ENCODE results near the gene SLX4IP.

SLX4IP gene

DNA sequence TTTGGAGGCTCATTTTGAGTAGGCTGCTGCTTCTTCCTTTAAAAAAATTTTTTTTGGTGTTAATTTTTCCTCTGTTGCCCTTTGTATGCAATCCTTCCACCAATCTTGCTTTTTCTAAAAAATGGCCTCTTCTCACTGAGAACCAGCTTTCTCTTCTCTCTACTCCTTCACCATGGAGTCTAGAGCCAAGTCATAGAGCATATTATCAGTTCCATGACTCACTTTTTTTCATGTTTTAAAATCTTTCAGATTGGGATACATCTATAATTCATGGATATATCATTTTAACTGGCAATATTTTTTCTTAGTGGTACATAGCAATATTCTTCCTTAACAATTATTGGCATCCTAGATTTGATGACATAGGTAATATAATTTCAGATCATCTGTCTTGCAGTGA, 62.7 kb downstream of the SLX4IP start:
- DNase-seq: no peak

DNA sequence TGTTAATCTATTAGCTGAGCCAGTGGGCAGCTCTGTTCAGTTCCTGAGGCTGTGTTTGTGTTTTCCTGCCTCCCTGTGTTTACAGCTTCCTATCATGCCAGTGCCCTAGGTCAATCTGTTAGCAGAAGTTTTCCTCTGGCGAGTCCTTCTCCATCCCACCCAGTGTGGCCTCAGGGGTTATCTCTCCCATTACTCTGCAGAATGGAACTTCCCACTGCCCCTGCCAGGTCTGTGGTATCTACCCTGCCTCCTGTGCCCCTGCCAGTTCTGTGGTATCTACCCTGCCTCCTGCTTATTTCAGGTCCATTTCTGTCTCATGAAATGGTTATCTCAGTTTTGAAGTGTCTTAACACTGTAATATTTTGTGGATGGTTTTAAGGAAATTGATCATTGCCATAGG, 63.1 kb downstream of the SLX4IP start:
- peak; percentile 20 for DNase-seq

DNA sequence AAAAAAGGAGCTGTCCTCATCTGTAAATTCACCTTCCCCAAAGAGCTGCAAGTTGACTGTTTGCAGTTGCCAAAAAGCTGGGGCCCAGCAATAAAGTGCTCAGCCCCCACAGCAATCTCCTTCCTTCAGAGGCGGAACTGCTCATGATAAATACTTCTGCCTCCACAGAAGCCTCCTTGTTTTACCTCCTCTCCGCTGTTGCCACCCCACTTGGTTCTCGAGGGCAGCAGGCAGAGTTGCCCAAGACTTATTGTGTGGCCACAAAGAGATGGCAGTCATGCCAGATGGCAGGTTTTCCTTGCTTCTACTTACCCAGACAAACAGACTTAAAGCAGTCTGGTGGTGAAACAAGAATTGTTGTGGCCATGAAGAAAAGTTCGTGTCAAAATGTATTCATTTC, 66.3 kb downstream of the SLX4IP start:
- DNase-seq: no peak

DNA sequence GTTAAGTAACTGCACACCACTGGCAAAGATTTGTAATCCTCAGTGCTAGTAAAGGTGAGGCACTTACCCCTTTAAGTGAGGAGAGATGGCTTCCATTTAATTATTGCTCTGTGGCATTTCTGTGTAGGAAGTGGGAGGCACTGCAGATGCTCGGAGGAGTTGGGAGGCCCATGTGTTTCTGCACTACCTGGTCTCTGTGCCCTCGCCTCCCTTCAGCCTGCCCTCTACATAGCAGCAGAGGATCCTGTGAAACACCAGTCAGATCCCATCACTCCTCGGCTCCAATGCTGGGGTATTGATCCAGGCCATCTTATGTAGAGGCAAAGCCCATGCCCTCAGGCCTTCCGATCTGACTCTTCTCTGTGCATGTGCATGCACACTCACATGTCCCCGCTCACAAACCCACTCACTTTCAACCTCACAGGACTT, 67.0 kb downstream of the SLX4IP start:
- DNase-seq: no peak

DNA sequence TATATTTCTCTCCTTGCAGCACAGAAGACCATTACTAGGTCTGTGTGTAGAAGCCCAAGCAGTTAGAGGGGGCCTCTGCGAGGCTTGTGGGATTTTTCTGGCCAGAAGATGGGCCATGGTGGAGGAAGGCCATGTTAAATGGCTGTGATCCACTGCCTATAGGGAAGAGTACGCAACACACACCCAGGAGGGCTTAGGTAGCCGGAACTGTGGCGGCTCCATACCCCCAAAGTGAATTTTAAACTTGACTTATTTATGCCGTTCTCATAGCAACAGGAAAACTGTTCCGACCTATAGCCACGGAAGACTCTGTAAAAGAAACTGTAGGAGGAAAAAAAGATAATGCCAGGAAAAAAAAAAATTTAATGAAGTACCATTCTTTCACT, 69.5 kb downstream of the SLX4IP start:
- DNase-seq: no peak

DNA sequence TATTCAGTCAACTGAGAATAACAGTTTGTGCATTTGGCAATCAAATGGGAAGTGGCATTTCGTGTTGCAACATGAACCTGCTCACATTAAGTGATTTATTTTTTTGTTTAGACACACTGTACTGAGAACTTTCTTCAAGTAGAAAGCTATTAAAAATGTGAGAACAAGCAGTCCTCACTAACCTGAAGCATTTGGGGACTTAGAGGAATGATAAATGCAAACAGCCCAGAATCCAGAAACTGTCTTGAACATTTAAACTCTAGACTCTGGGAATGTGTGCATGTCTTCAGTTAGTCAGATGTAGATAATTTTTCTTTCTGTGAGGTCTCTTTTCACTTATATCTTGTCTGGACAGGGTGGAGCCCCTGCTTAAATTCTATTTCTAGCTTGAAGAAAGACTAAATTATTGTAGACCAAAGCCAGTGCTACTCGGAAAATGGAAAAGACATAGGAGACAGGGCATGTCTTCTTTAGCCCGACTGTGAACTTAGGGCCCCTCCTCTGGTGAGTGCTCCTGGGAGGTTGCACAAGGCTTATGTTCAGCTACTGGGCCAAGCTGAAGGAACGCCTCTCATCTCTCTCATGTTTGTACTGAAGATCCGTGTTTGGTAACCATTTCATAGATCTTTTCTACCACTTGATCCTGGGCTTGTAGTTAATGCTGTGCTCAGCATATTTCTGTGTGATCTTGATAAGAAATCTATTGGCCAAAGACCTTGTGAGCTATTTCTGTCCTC, 70.1 kb downstream of the SLX4IP start:
- no peak for DNase-seq

DNA sequence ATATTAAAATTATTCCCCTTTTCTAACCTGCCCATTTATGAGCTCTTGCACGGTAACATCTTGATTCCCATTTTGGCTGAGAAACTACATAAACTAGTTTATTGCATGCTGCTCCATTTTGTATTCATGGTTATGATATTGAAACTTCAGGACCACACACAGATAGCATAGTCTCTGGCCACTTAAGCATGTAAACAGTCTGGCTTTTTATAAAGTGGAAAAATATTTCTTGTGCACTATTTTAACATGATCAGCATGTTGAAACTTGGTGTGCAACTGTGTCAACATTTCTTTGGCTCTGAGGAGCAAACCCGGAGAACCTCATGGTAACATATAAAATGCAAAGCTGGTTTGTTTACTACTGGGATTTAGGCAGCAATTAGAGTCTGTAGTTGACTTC, 70.7 kb downstream of the SLX4IP start:
- no peak for DNase-seq

DNA sequence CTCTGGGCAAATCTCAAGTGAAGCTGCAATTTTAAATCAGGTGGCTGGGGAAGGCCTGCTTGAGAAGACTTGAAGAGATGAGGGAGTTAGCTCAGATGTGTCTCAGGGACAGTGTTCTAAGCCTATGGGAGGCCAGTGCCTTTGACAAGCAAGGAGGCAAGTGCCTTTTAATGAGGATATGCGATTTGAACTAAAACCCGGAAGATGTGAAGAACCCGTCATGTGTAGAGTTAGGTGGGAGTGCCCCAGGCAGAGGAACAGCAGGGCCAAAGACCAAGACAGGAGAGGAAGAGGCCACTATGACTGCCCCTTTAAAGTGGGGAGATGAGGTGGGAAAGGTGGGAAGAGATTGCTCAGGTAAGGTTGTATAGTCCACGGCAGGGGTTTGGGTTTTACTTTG, 71.9 kb downstream of the SLX4IP start:
- DNase-seq: no peak

DNA sequence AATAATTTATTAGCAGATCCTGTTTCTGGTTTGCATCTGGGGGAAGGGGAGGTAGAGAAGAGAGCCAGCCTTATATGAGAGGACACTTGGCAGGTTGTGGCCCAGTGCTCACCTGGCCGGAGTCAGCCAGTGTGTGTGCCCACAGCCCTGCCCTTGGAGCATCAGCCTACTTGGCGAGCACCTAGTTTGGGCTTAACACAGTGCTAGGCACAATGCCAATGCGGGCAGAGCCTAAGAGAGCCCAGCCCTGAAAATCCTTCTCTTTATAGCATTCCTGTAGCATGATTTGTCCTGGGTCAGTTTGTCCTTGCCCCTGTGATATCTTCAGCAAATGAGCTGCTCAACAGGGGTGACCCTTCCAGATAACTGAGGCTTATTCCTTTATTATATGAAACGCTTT, 73.0 kb downstream of the SLX4IP start:
- peak; percentile 39 for DNase-seq

DNA sequence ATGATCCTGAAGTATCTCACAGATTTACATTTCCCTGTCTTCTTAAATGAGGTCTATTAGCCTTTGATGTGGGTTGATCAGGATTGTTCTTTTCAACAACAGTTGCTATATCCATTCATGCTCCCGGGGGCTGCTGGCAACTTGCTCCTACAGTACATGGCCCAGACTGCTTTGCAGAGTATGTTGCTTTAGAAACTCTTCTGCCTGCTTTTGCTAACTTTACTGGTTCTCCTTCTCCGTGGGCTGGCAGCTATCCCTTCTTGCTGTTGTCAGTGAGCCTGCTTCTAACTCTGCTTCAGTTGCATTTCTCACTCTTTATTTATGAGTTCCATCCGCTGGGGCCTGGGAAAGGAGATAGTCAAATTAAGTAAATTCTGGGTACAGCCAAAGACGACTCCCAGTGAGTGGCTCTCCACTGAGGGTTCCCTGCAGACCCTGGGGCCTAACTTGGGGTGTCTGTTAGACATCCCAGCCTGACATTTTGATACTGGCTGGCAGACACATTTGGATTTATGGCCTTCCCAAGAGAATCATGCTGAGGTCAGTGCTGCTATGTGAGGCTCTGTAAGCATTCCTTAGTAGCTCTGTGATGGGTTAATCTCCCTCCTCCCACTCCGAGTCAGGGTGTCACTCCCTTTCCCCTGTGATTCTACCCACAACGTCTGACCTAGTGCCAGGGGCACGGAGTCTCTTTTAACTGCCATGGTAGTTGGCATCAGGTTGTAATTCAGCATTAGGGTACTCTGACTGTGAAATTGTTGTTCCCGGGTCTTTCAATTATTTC, 73.6 kb downstream of the SLX4IP start:
- peak; percentile 61 for DNase-seq

DNA sequence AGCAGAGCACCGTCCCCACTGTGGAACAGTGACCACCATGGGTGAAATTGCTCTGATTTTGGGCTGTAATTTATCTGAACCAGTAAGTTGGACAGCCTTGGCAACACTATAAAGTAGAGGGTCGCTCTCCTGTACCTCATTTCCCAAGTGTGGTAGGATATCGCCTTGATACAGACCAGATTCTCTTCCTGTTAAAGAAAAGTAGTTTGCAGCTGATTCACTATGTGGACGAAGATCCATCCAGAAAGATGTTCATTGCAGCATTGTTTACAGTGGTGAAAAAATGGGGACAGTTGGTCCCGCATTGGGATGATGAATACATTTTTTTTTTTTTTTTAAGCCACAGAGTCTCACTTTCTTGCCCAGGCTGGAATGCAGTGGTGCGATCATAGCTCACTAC, 74.3 kb downstream of the SLX4IP start:
- DNase-seq: no peak

DNA sequence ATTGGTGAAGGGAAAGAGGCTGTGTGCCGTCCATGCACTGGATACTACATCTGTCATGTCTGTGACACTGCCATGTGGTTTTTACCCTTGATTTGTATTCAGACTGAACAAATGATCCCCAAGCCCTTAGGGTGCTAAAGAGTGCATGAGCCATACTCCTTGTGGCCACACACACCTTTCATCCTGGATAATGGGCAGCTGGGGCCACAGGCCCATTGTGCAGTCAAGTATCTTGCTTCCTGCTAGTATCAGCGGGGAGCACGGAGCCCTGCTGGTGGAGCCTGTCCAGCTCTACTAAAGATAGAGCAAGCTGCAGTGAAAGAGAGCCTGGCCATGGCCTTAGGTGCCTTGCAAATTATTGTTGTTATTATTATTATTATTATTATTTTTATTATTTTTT, 75.1 kb downstream of the SLX4IP start:
- no peak for DNase-seq

DNA sequence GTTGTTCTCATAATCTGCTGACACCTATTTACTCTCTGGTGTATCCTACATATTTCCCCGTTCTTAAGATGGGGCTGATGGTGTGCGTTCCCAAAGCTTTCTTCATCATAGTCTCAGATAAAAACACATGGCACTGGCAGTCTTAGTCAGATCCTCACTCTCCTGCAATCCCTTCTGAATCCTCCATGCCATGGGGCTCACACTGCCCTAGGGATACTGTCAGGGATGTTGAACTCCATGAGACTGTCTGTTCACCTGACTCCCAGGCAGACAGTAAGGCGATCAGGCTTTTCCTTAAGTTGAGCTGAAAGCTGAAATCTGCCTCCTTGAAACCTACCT, 76.0 kb downstream of the SLX4IP start:
- DNase-seq: no peak

DNA sequence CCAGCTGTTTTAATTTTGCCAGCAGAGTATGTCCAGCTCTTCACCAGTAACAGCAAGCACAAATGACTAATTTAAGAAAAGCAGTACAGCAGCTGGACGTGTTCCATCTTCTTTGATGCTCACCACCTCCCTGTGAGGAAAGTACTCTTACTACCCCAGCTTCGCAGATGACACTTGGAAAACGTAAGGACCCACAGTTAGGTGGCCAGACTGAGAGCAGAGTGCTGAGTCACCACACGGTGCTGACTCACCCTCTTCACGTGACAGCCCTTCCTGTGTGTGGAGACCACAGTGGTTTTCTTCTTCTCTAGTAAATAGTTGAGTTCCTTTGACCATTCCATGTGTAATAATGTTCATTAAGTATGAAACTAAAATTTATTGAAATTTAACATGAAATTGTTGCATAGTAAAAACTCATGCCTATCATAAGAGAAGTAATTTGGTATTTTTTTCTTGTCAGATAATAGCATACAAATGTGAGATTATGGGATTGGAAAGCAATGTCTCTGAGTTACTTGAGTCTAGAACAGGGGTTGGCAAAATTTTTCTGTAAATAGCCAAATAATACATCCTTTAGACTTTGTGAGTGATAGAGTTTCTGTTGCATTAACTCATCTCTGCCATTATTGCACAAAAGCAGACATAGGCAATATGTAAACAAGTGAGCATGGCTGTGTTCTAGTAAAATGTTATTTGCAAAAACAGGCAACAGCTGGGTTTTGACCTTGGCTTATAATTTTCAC, 76.6 kb downstream of the SLX4IP start:
- DNase-seq: peak; percentile 97

DNA sequence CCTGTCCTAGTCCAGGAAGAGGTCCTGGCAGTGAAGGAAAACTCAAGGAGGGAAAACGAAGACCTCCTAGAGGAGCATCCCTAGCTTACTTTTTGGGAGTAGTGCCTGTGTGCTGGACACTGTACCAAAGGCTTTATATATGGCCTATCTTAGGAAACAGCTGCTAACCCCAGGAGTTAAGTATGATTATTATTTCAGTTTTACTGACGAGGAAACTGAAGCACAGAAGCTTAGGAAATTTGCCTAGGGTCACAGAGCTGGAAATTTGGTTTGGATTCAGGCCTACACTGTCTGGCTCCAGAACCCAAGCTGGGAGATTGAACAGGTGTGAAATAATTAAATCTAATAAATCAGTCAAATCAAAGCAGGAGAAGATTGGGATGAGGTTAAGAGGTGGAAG, 78.0 kb downstream of the SLX4IP start:
- DNase-seq: no peak

DNA sequence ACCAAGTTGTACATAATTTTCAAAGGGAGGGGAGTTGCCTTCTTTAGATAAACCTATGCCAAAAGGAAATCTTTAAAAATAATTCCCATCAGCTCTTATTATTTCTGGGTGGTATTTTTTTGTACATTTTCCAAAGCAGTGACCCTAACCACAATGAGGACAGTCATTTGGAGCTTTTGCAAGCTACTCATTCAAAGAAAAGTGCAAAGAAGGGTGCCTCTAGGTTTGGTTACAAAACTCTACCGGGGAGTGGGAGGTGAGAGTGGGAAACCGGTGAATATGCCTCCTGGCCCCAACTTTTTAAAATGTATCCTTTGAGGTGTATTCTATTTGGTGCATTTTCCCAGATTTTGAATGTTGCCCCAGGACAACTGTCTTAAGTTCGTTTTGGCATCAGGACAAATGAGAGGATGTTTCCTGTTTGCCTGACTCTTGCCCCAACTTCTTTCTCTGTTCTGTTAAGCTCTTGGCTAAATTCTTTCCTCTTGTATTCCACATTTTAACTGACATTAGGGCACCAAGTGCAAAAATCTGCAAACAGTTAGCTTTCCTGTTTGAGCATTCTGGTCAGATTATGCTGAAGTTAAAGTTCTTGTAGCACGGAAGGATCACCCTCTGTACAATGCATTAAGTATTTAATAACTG, 78.9 kb downstream of the SLX4IP start:
- DNase-seq: peak; percentile 47

DNA sequence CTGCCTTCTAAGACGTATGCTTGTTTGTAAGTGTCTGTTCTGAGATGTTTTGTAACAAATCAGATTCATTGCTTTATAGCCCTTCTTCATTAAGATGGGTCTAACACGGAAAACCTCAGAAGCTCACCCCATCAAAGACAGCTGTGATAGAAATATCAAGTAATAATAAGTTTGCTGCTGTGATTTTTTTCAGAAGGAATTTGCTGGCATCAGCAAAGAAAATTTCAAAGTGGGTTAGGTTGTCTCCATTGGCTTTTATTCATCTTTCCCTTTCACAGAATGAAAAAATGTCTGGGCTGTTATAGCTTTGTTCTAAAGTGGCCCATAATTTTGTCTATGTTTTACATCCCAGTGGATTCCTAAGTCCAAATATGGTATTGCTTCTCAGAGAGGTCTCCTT, 81.4 kb downstream of the SLX4IP start:
- DNase-seq: no peak

DNA sequence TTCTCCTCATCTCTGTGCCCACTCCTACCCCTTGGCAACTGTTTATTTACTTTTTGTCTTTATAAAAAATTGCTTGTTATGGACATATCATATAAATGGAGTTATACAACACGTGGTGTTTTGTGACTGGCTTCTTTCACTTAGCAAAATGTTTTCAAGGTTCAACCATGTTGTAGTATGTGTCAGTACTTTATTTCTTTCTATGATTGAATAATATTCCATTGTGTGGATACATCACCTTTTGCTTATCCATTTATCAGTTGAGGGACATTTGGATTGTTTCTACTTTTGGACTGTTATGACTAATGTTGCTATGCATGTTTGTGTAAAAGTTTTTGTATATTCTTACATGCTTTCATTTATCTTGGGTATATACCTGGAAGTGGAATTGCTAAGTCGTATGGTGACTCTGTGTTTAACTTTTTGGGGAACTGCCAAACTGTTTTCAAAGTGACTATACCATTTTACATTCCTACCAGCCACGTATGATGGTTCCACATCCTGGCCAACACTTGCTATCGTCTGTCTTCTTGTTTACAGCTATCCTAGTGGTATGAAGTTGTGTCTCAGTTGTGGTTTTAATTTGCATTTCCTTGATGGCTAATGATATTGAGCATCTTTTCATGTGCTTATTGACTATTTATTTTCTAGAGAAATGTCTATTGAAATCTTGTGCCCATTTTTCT, 84.4 kb downstream of the SLX4IP start:
- peak; percentile 85 for DNase-seq

DNA sequence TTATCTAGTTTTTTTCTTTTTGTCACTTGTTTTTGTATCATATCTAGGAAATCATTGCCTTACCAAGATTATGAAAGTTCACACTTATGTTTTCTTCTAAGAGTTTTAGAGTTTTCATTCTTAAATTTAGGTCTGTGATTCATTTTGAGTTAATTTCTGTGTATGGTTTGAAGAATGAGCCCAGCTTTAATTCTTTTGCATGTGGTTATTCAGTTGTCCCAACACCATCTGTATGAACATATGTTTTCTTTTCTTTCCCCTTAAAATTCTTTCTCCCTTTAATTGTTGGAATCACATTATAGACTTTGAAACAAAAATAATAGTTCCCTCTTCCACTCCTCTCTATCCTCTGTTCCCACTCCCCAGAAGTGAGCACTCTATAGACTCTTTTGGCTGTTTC, 85.4 kb downstream of the SLX4IP start:
- no peak for DNase-seq

DNA sequence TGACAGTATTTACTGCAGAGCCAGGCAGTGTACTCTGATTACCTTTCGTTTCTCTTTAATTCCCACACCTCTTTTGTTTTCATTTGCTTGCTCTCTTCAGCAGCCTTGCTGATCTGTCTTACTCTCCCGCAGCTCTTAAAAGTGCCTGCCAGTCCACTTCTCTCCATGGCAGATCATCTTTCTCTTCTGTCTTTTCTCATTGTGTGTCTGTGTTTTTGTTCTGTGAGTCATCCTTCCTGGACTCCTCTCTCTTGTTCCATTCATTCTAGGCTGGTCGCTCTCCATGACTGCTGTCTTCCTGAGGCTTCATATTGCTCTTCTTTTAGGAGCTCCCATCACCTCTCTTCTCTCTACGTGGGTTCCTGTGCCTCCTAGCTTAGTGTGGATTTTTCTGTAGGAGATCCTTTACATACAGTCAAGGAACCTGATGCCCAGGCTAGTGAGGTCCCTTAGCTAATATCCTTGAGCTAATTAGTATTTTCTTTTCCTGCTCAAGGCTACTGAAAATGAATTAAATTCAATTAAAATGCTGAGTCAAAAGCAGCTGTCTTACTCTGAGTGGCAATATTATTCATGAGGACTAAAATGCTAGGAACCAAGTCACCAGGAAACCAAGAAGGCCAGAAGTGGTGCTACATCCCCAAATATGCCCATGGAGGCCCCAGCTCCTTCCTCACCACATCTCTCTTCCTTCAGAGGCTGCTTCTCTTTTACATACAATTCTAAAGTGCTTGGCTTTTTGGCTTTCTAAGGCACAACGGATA, 86.1 kb downstream of the SLX4IP start:
- DNase-seq: peak; percentile 85

DNA sequence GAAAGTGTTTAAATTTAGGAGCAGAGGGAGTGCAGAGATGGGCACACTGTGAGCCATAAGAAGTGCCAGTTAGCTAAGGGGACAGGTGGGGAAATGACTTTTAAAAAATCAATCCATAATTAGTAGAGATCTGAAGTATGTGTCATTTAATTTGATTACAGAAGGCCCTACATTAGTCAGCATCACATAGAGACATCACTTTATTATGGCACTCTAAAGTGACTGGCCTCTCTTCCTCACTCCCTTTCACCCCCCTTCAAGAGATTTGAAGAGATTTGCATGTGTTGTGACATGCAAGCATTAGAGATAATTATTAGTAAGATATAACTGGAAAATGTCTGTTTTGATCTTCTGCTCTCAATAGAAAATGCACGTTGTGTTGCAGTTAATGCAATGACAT, 86.7 kb downstream of the SLX4IP start:
- DNase-seq: no peak

DNA sequence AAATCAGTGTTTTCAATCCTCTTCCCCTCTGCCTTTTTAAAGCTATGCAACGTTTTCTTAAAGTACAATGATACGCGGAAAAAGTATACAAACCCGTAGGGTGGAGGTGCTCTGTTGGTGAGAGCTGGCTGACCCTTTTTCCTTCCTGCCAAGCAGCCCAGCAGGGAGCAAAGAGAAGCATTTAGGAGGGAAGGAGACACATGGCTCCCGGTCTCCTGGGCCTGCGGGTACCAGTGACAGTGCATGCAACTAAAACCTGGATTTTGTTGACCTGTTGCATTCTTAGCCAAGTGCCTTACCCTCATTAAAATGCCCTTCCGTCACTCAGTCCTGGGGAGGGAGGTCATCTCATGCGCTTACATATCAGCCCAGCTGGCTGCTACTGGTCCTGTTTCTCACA, 87.2 kb downstream of the SLX4IP start:
- no peak for DNase-seq

All from EL (cell line).